ENCODE results near the gene OR2V1. TPM values are rescaled to one million over a fixed set of nuclear protein-coding genes. Genes with fewer than 3 reads are reported as not detected.

OR2V1 gene
- total RNA-seq, 1 experiment from 2014 or later = not detected

GRCh38 chr5:181153814-181154213 lies 22.8 kb upstream of the OR2V1 start:
- BruUV-seq (replicated peaks) = no TSS peak
- H3K27ac ChIP-seq (ENCODE audit: low read depth, low read length) = no peak overlapping the region
- ATAC-seq (no peak), DNase-seq (ENCODE audit: low read depth, low spot score) (no peak)
- H3K9me3 ChIP-seq (ENCODE audit: control insufficient read depth in 1 of 2, insufficient read depth in 1 of 2, low read depth in 1 of 2, low read length in 2 of 2) = no peaks in the 10 kb centered on the region
- H2AFZ ChIP-seq (ENCODE audit: low read depth, low read length, poor library complexity, severe bottlenecking) = no peak overlapping the region
- TF ChIP-seq FOSL1 (IDR thresholded peaks at IDR 0.05; ENCODE audit: low read depth) (no peak), RAD21 (IDR thresholded peaks at IDR 0.05; ENCODE audit: low read depth) (no peak), ELF1 (IDR thresholded peaks at IDR 0.05; ENCODE audit: borderline replicate concordance, low read depth) (no peak), YY1 (IDR thresholded peaks at IDR 0.05; ENCODE audit: extremely low read depth, insufficient replicate concordance, low read depth, low read length) (no peak)
- H3K4me2 ChIP-seq (ENCODE audit: low read length) = no peak overlapping the region
- ChIA-PET CTCF (no interaction called here), RAD21 (ENCODE audit: low non-redundant PET in 1 of 2, low total read pairs in 2 of 2, uncharacterized antibody in 2 of 2, unreplicated experiment in 2 of 2) (no interaction called here), POLR2A (no interaction called here)
- H3K4me1 ChIP-seq (ENCODE audit: control insufficient read depth in 1 of 2, insufficient read depth in 2 of 2, low read length in 2 of 2) = no peaks in the 10 kb centered on the region
- H3K36me3 ChIP-seq (ENCODE audit: control insufficient read depth in 1 of 2, insufficient read depth in 2 of 2, low read length in 2 of 2) = no peaks in the 10 kb centered on the region
- no peaks in the 10 kb centered on the region for H4K20me1 ChIP-seq (ENCODE audit: insufficient read depth)
- H3K4me3 ChIP-seq (replicated peaks in 1 of 2; ENCODE audit: low read depth in 1 of 2, low read length in 2 of 2) = no peak overlapping the region
- no peaks in the 10 kb centered on the region for H3K79me2 ChIP-seq (ENCODE audit: insufficient read depth, low read length)
- H3K27me3 ChIP-seq (ENCODE audit: insufficient read depth, low read length) = no peaks in the 10 kb centered on the region
- intact Hi-C loops (cut with micrococcal nuclease) = loop anchor here (10.0 kb wide), 1 partner anchor 109 kb away; the partner anchor contains the start of gene BTNL9
- H3K9me2 ChIP-seq (ENCODE audit: insufficient read depth) = no peaks in the 10 kb centered on the region
- H3K9ac ChIP-seq (ENCODE audit: low read length) = no peak overlapping the region

GRCh38 chr5:181152406-181152805 lies 21.4 kb upstream of the OR2V1 start:
- Histone ChIP-seq H3K4me1 (ENCODE audit: control insufficient read depth in 1 of 2, insufficient read depth in 2 of 2, low read length in 2 of 2) (no peaks in the 10 kb centered on the region), H3K9me3 (ENCODE audit: control insufficient read depth in 1 of 2, insufficient read depth in 1 of 2, low read depth in 1 of 2, low read length in 2 of 2) (no peaks in the 10 kb centered on the region), H3K27me3 (ENCODE audit: insufficient read depth, low read length) (no peaks in the 10 kb centered on the region), H3K9me2 (ENCODE audit: insufficient read depth) (no peaks in the 10 kb centered on the region), H4K20me1 (ENCODE audit: insufficient read depth) (no peaks in the 10 kb centered on the region), H3K27ac (ENCODE audit: low read depth, low read length) (no peak overlapping the region), H3K4me3 (replicated peaks in 1 of 2; ENCODE audit: low read depth in 1 of 2, low read length in 2 of 2) (no peak overlapping the region), H3K9ac (ENCODE audit: low read length) (no peak overlapping the region), H3K79me2 (ENCODE audit: insufficient read depth, low read length) (no peaks in the 10 kb centered on the region), H3K36me3 (ENCODE audit: control insufficient read depth in 1 of 2, insufficient read depth in 2 of 2, low read length in 2 of 2) (no peaks in the 10 kb centered on the region), H2AFZ (ENCODE audit: low read depth, low read length, poor library complexity, severe bottlenecking) (no peak overlapping the region), H3K4me2 (ENCODE audit: low read length) (no peak overlapping the region)
- no peak for ATAC-seq
- no TSS peak for BruUV-seq (replicated peaks)
- no peak for DNase-seq (ENCODE audit: low read depth, low spot score)
- ChIA-PET POLR2A (no interaction called here), CTCF (no interaction called here), RAD21 (ENCODE audit: low non-redundant PET in 1 of 2, low total read pairs in 2 of 2, uncharacterized antibody in 2 of 2, unreplicated experiment in 2 of 2) (no interaction called here)
- intact Hi-C loops (cut with micrococcal nuclease) = loop anchor here (10.0 kb wide), 1 partner anchor 108 kb away; the partner anchor contains the start of gene BTNL9
- TF ChIP-seq TCF7L2 (IDR thresholded peaks at IDR 0.05; ENCODE audit: borderline replicate concordance, extremely low read depth, insufficient read depth, insufficient read length) (no peak), YY1 (IDR thresholded peaks at IDR 0.05; ENCODE audit: extremely low read depth, insufficient replicate concordance, low read depth, low read length) (no peak), ZNF274 (IDR thresholded peaks at IDR 0.05; ENCODE audit: low read depth, low read length) (no peak), MAX (IDR thresholded peaks at IDR 0.05) (no peak), CTCF (IDR thresholded peaks at IDR 0.05 in 2 of 3, conservative IDR thresholded peaks at IDR 0.05 in 1 of 3; ENCODE audit: borderline replicate concordance in 1 of 3, insufficient read depth in 1 of 3, low read depth in 2 of 3, low read length in 2 of 3) (no peak), FOSL1 (IDR thresholded peaks at IDR 0.05; ENCODE audit: low read depth) (no peak), JUND (IDR thresholded peaks at IDR 0.05) (no peak), CBX3 (IDR thresholded peaks at IDR 0.05; ENCODE audit: low read depth) (no peak), POLR2AphosphoS5 (IDR thresholded peaks at IDR 0.05; ENCODE audit: low read depth, low read length) (no peak), ATF3 (IDR thresholded peaks at IDR 0.05) (no peak), SRF (IDR thresholded peaks at IDR 0.05; ENCODE audit: low read depth) (no peak), RAD21 (IDR thresholded peaks at IDR 0.05; ENCODE audit: low read depth) (no peak), EGR1 (IDR thresholded peaks at IDR 0.05; ENCODE audit: low read depth) (no peak), SIN3A (IDR thresholded peaks at IDR 0.05; ENCODE audit: low read depth) (no peak), ELF1 (IDR thresholded peaks at IDR 0.05; ENCODE audit: borderline replicate concordance, low read depth) (no peak), EZH2phosphoT487 (IDR thresholded peaks at IDR 0.05; ENCODE audit: borderline replicate concordance) (no peak), CEBPB (IDR thresholded peaks at IDR 0.05; ENCODE audit: low read depth) (no peak)
